Body of pancreas (tissue), 4 donors: Measurements from ENCODE around the gene NOXA1. TPM values are rescaled to one million over a fixed set of nuclear protein-coding genes. Genes with fewer than 3 reads are reported as not detected.

Source experiments
- ATAC-seq: fragments of 150-250 bp; one replicate; pipeline ENCODE4 v1.9.1; 2016
- DNase-seq, 4 donors: peaks; one replicate each; pipeline ENCODE4 v3.0.0-alpha.2; 2019
- H3K27ac ChIP-seq, 4 donors: fragments of 200-600 bp; sonication (generic); 1 replicate in 3 of 4; 2 replicates in 1 of 4; pipeline versions ENCODE4 v1.5.1 to v1.6.1; 2016 to 2019; ENCODE audit warnings: mild to moderate bottlenecking in 1 of 4, mixed read lengths in 1 of 4, moderate library complexity in 1 of 4
- H3K27me3 ChIP-seq, 2 donors: fragments of 200-600 bp; sonication (generic); one replicate each; pipeline ENCODE4 v1.6.0; 2016; ENCODE audit warnings: mild to moderate bottlenecking in 1 of 2
- H3K36me3 ChIP-seq, 2 donors: fragments of 200-600 bp; sonication (generic); replicated peaks in 1 of 2; 2 replicates each; pipeline ENCODE4 v1.5.1; 2016; ENCODE audit warnings: low read depth in 2 of 2; ENCODE audit not compliant: insufficient read depth in 1 of 2
- H3K4me1 ChIP-seq: fragments of 200-600 bp; sonication (generic); one replicate; pipeline ENCODE4 v1.6.0; 2016
- H3K4me3 ChIP-seq, 2 donors: fragments of 200-600 bp; sonication (generic); 1 replicate in 1 of 2; 2 replicates in 1 of 2; pipeline ENCODE4 v1.5.1; 2016 to 2019
- H3K9me3 ChIP-seq, 3 donors: fragments of 200-600 bp; sonication (generic); 1 replicate in 2 of 3; 2 replicates in 1 of 3; pipeline ENCODE4 v1.5.1; 2016
- POLR2A ChIP-seq, 3 donors: fragments of 450-650 bp; IDR thresholded peaks; one replicate each; pipeline ENCODE4 v1.6.1; 2016; ENCODE audit warnings: antibody characterized with exemption in 3 of 3, mild to moderate bottlenecking in 2 of 3
- WGBS, 2 donors: methylation state at CpG; one replicate each; pipeline ENCODE4 v1.1.5; 2017; 5-methylcytosine and 5-hydroxymethylcytosine counted together
- intact Hi-C: fragments of 100-400 bp; cut with DNase I; formaldehyde crosslinking; loops from one replicate; pipeline ENCODE4 v1.15.1; 2023
- total RNA-seq, 2 donors: library from RNA; depleted of rRNA; stranded (reverse); fragments of >200 nt; gene quantifications; one replicate each; pipeline ENCODE4 v1.1.0, GENCODE V29; 2016
- TF ChIP-seq, protein P1 (sequence below), 7 experiments: fragments of 450-650 bp in 4 of 7; fragments of 200-600 bp in 3 of 7; sonication (generic) in 3 of 7; IDR thresholded peaks; one replicate each; pipeline ENCODE4 v1.5.1; 2016 to 2019; ENCODE audit warnings: antibody characterized with exemption in 7 of 7

NOXA1 gene
- total RNA-seq, 2 donors from 2014 or later: 7.3 to 12.9 TPM

GRCh38 chr9:137381501-137382443, 41.4 kb upstream of the NOXA1 start:
- DNase-seq: peak in 1 of 4 donors; percentile 9
- Histone ChIP-seq H3K27me3 (no peaks in the 10 kb centered on the region), H3K4me1 (no peaks in the 10 kb centered on the region), H3K4me3 (no peak overlapping the region), H3K36me3 (no peaks in the 10 kb centered on the region), H3K27ac (no peak overlapping the region), H3K9me3 (no peaks in the 10 kb centered on the region)
- TF ChIP-seq POLR2A (IDR thresholded peaks at IDR 0.05): no peak
- TF ChIP-seq, protein P1, sequence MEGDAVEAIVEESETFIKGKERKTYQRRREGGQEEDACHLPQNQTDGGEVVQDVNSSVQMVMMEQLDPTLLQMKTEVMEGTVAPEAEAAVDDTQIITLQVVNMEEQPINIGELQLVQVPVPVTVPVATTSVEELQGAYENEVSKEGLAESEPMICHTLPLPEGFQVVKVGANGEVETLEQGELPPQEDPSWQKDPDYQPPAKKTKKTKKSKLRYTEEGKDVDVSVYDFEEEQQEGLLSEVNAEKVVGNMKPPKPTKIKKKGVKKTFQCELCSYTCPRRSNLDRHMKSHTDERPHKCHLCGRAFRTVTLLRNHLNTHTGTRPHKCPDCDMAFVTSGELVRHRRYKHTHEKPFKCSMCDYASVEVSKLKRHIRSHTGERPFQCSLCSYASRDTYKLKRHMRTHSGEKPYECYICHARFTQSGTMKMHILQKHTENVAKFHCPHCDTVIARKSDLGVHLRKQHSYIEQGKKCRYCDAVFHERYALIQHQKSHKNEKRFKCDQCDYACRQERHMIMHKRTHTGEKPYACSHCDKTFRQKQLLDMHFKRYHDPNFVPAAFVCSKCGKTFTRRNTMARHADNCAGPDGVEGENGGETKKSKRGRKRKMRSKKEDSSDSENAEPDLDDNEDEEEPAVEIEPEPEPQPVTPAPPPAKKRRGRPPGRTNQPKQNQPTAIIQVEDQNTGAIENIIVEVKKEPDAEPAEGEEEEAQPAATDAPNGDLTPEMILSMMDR (IDR thresholded peaks at IDR 0.05): no peak
- WGBS, 2 donors: 90 to 91% methylated on average over 52 to 53 of the region's 53 CpGs
- intact Hi-C loops: no loop called here
- no peak for ATAC-seq

DNA sequence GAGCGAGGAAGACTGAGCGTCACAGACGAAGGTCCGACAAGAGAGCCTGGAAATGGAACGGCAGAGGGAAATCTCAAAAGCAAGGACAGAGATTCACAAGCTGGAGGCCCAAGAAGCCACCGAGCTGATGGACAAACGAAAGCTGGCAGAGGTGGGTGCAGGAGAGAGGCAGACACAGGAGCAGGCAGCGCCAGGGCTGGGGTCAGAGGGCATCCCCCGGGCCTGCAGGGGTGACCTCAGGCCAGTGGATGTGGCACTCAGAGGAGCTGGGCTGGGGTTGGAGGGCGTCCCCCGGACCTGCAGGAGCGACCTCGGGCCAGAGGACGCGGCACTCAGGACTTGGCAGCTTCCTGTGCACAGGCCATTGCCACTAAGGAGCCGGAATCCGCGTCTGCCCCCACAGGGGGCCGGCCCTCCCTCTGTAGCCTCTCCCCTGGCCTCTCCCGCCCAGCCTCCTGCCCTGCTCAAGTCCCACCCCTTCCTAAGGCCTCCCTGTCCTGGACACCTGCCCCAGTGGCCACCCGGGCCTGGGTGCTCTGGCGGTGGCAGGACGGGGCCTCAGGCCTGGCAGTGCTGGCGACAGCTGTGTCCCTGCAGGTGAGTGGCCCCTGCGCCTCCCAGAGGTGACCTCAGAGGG, 40.6 kb upstream of the NOXA1 start:
- DNase-seq (peak in 2 of 4 donors; percentile 6 to 11), ATAC-seq (no peak)
- intact Hi-C loops: no loop called here
- H3K9me3 ChIP-seq: no peaks in the 10 kb centered on the region
- H3K27ac ChIP-seq: no peak overlapping the region
- no peaks in the 10 kb centered on the region for H3K27me3 ChIP-seq
- 86 to 93% methylated on average over 11 to 16 of the region's 25 CpGs for WGBS, 2 donors
- H3K36me3 ChIP-seq: no peaks in the 10 kb centered on the region
- no peak overlapping the region for H3K4me3 ChIP-seq
- TF ChIP-seq, protein P1 (IDR thresholded peaks at IDR 0.05): no peak
- TF ChIP-seq POLR2A (IDR thresholded peaks at IDR 0.05): no peak
- no peaks in the 10 kb centered on the region for H3K4me1 ChIP-seq

DNA sequence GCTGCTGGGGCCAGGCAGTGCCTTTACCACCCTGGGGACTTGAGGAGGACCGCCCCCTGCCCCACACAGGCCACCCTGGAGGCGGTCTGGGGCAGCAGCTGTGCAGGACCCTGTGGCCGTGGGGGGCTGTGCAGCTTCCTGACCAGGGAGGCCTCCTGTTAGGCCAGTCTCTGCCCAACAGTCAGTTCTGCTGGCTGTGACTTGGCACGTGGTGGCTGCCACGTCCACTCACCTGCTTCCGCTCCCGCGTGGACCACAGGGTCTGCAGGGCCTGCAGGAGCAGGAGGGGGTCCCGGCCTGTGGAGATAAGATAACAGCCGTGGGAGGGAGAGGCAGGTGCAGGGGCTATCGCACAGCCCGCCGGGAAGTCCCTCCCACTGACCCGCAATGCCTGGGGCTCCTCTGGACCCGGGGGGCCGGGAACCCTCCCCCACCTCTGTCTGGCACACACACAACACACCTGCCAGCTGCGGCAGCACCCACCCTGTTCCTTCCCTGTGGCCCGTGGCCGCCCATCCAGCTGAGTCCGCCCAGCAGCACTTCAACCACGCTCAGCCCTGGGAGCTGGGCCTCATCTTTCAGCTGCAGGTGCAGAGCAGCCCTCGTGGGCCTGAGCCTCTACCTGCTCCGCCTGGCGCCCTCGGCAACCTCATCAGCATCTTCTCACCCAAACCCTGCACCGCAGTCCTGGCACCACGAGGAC, 40.0 kb upstream of the NOXA1 start:
- no peaks in the 10 kb centered on the region for H3K27me3 ChIP-seq
- H3K4me1 ChIP-seq: no peaks in the 10 kb centered on the region
- peak in 2 of 4 donors; percentile 3 to 8 for DNase-seq
- intact Hi-C loops: no loop called here
- H3K27ac ChIP-seq: no peak overlapping the region
- no peak for ATAC-seq
- H3K36me3 ChIP-seq: no peaks in the 10 kb centered on the region
- TF ChIP-seq, protein P1 (IDR thresholded peaks at IDR 0.05): no peak
- TF ChIP-seq POLR2A (IDR thresholded peaks at IDR 0.05): no peak
- H3K9me3 ChIP-seq: no peaks in the 10 kb centered on the region
- H3K4me3 ChIP-seq: no peak overlapping the region
- WGBS, 2 donors: 71 to 79% methylated on average over 3 to 24 of the region's 27 CpGs

DNA sequence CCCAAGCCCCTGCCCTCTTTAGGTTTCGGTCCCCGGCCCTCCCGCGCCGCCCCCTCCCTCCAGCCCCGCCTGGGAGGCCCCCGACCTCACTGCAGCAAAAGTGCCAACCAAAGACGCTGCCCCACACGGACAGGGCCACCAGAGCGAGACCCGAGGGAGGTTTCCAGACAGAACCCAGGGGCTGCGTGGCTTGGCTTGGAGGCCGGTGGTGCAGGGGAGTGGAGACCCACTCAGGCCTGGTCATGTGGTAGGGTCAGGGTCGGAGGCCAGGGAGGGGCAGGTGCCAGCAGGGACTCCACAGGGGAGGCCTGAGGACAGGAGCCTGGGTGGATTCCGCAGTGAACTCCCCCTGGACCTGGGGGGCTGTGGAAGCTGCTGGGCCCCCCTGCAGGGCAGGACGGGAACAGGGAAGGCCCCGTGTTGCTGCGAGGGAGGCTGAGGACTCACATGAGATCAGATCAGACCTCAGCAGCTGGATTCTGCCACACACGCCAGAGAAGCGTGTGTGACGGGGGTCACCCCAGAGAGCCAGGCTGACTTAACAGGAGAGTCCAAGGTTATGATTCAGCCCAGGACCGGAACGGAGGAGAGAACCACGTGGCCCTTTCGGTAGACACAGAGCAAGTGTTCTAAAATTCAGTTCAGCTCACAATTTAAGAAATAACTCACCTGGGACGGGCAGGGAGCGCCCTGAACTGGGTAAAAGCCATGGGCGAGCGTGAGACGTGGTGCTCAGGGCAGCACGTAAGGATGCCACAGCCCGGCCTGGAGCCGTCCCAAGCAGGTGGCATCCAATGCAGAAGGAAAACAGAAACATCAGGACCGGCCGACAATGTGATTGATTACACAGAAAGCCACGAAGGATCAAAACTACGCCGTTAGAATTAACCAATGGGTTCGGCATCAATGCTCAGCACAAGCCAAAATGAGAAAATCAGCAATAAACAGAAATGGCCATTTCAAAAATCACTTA, 39.1 kb upstream of the NOXA1 start:
- Histone ChIP-seq H3K27me3 (no peaks in the 10 kb centered on the region), H3K4me1 (no peaks in the 10 kb centered on the region), H3K36me3 (no peaks in the 10 kb centered on the region), H3K9me3 (no peaks in the 10 kb centered on the region), H3K4me3 (no peak overlapping the region), H3K27ac (no peak overlapping the region)
- WGBS, 2 donors: 91 to 94% methylated on average over 27 to 36 of the region's 39 CpGs
- ATAC-seq (no peak), DNase-seq (peak in 2 of 4 donors; percentile 3 to 7)
- intact Hi-C loops: no loop called here
- TF ChIP-seq POLR2A (IDR thresholded peaks at IDR 0.05): no peak
